Stomach smooth muscle (tissue), 2 donors: Measurements from ENCODE around the gene IL36B.

ENCODE experiments used
- H3K27ac ChIP-seq: one replicate; pipeline ENCODE4 v1.7.0; 2013; ENCODE audit warnings: mild to moderate bottlenecking, low read length, inconsistent platforms
- H3K27me3 ChIP-seq, 2 donors: one replicate each; pipeline ENCODE4 v1.7.0; 2013; ENCODE audit warnings: low read length in 2 of 2; ENCODE audit not compliant: insufficient read depth in 2 of 2, control insufficient read depth in 1 of 2
- H3K36me3 ChIP-seq, 2 donors: one replicate each; pipeline ENCODE4 v1.7.0; 2013; ENCODE audit warnings: low read length in 2 of 2; ENCODE audit not compliant: control insufficient read depth in 2 of 2, insufficient read depth in 2 of 2
- H3K4me1 ChIP-seq: one replicate; pipeline ENCODE4 v1.7.0; 2013; ENCODE audit warnings: low read length; ENCODE audit not compliant: control insufficient read depth, insufficient read depth
- H3K4me3 ChIP-seq, 2 donors: one replicate each; pipeline ENCODE4 v1.7.0; 2013; ENCODE audit warnings: low read length in 2 of 2
- H3K9ac ChIP-seq, 2 donors: one replicate each; pipeline ENCODE4 v1.7.0; 2013; ENCODE audit warnings: low read length in 2 of 2, mild to moderate bottlenecking in 1 of 2
- H3K9me3 ChIP-seq, 2 donors: one replicate each; pipeline ENCODE4 v1.7.0; 2013; ENCODE audit warnings: low read length in 2 of 2; ENCODE audit not compliant: control insufficient read depth in 2 of 2
- donor health status: healthy.
- donor health status: Pancreatic carcinoma.

Gene IL36B

DNA sequence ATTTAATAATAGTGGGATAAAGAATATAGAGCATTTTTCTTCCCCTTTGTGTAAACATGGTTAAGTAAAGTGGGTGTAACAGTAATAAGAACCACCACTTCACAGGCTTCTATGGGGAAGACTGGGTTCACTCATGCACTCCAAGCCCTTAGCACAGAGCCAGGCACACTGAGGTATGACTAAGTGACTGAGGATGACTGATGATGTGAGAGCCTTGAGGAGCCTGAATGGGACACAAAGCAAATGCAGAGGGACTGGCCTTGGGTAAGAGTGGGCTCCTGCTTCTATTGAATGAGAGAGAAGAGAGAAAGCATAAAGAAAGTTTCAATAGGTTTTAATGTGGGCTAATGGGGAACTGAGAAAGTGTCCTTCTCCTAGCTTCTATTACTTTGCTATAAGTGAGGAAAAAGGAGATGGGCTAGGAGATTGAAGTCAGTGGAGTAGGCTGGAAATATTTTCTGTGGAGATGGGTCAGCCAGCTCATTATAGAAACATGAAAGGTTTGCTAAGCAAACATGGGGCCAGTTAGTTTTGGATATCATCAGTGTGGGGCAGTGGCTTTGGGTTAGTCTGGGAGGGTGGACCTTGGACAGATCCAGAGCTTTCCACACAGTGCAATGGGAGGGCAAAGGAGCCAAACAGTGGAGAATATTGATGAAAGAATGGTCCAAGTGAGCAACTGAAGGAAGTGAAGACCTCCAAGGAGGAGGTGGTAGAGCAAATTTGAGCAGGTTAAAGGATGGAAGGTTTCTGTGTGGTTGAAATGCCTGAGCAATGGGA, 35.7 kb upstream of the IL36B start:
- Histone ChIP-seq H3K27ac (no peak overlapping the region), H3K4me3 (no peak overlapping the region), H3K9me3 (no peaks in the 10 kb centered on the region)

DNA sequence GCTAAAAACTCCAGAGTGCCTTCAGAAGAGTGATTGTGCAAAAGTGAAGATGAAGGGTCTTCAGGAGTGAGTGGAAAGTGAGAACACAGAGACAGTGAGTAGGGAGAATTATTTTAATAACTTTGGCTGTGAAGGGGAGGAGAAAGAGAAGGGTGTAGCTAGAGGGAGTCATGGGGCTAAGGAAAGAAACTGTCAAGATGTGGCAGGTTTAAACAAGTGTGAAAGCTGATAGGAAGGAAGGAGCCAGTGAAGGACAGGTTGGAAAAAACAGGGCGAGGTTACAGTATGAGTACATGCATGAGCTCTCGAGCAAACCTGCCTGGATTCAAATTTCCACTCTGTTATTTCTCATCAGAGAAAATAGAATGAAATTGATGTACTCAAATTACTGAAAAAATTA, 32.9 kb upstream of the IL36B start:
- Histone ChIP-seq H3K27ac (no peak overlapping the region), H3K4me3 (no peak overlapping the region), H3K36me3 (no peaks in the 10 kb centered on the region), H3K9ac (no peak overlapping the region), H3K27me3 (peaks cover 0 to 4% of the 10 kb centered on the region in 2 donors), H3K4me1 (no peaks in the 10 kb centered on the region), H3K9me3 (no peaks in the 10 kb centered on the region)

More for the DNA sequence above, 35.7 kb upstream of the IL36B start:
- Histone ChIP-seq H3K27me3 (no peaks in the 10 kb centered on the region), H3K36me3 (no peaks in the 10 kb centered on the region), H3K4me1 (no peaks in the 10 kb centered on the region), H3K9ac (no peak overlapping the region)

DNA sequence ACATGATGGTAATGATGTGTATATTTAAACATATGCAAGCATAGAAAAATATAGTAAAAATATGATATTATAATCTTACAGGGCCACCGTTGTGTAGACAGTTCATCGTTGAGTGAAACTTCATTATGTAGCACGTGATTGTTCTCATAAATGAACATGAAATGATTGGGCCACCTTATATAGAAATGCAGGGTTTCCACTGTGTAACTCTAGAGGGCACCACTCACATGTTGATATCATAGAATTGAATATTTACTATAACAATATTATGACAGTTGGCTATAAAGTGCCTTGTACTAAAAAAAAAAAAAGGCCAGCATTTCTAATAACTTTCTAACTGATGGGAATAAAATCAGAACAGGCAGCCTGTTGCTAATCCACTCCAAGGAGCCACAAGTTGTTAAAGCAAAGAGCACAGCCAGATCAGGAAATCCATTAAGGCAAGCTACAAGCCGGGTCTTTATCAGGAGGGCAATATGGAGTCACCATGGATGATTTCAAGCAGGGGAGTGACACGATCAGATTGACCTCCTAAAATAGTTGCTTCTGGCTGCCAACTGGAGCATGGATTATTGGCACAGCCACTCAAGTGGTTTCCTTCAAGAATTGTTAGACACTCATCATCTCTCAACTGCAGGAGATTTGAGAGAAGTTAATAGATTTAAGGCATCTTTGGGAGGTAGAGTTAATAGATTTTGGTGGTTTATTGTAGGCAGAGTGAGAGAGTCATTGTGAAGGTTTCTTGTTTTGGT, 31.8 kb upstream of the IL36B start:
- Histone ChIP-seq H3K9ac (no peak overlapping the region), H3K4me1 (no peaks in the 10 kb centered on the region), H3K27me3 (peaks cover 0 to 4% of the 10 kb centered on the region in 2 donors), H3K27ac (no peak overlapping the region), H3K36me3 (no peaks in the 10 kb centered on the region), H3K4me3 (no peak overlapping the region), H3K9me3 (no peaks in the 10 kb centered on the region)

DNA sequence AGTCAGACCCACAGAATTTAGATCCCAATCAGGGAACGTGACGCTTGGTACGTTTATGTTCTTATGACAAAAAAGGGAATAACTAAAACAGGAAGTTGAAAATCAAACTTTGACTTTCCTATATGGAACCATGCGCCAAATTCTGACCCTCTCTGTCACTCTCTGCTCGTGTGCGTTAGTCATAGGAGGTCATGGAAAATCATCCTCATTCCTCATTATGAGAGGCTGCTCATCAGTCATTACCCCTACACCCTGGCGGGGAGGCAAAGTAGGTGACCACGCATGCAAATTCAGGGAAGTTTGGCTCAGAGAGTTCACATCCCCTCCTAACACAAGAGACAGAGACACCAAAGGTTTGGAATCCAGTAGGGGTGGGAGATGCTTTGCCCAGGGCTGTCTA, 30.6 kb upstream of the IL36B start:
- H3K36me3 ChIP-seq = no peaks in the 10 kb centered on the region
- H3K27me3 ChIP-seq = peaks cover 0 to 4% of the 10 kb centered on the region in 2 donors
- H3K27ac ChIP-seq = no peak overlapping the region
- no peak overlapping the region for H3K9ac ChIP-seq
- H3K9me3 ChIP-seq = no peaks in the 10 kb centered on the region
- H3K4me3 ChIP-seq = no peak overlapping the region
- no peaks in the 10 kb centered on the region for H3K4me1 ChIP-seq

DNA sequence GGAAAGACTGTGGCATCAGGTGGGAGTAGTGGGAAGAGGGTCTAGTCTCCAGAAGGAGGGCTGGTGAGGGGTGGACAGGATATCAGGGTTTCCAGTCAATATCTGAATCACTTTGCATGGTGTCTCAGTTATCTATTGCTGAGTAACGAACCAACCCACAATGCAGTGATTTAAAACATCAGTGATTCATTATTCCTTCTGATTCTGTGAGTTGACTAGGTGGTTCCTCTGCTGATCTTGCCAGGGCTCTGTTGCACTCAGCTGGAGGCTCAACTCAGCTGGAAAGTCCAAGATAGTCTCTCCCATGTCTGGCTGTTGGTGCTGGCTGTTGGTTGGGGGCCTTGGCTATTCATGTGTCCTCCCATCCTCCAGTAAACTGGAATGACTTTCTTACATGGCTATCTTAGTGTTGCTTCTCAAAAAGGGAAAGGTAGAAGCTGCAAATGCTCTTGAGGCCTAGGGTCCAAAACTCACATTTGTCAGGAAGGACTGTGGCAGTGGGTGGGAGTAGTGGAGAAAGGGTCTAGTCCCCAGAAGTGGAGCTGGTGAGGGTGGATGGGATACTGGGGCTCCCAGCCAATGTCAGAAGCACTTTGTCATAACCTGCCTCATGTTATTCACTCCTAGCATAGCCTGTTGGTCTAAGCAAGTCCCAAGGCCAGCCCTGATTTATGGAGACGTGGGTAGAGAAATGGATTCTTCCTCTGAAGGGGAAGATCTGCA, 29.0 kb upstream of the IL36B start:
- Histone ChIP-seq H3K4me3 (no peak overlapping the region), H3K9ac (no peak overlapping the region), H3K27ac (no peak overlapping the region), H3K9me3 (no peaks in the 10 kb centered on the region), H3K4me1 (no peaks in the 10 kb centered on the region), H3K27me3 (peaks cover 0 to 4% of the 10 kb centered on the region in 2 donors), H3K36me3 (no peaks in the 10 kb centered on the region)

DNA sequence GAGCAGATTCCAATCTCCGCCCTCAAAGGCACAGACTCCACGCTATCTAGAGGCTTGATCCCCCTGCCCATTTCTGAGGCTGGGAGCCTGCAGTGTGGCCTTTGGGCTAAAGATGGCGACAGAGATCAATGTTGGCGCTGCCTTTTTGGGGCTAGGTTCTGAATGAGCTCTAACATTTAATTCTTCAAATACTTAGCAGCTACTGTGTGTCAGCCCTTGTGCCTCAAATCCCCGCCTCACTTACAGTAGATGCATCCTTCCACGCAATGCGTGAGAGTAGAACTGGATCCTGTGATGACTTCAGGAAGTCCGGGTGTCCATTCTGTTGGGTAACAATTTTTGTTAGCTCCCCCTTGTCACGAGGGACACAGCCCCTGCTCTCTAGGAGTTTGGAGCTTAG, 27.5 kb upstream of the IL36B start:
- Histone ChIP-seq H3K27ac (no peak overlapping the region), H3K36me3 (no peaks in the 10 kb centered on the region), H3K9ac (no peak overlapping the region)

DNA sequence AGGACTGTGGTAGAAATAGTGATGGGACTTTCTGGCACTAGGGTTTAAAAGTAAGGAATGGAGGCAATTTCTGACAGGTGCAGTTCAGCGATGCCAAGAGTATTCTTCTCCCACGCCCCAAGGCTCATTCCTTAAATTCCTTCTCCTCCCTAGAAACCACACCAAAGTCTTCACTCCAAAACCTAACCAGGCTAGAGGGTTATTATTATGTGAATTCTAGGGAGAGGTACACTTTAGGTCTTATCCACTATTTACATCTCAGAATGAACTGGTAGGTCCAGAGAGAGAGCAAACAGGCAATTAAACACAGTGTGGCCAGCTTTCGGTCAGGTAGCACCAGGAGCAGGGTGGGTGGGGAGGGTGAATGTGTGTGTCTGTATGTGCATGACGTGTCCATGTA, 26.5 kb upstream of the IL36B start:
- no peak overlapping the region for H3K9ac ChIP-seq
- no peak overlapping the region for H3K27ac ChIP-seq
- no peaks in the 10 kb centered on the region for H3K36me3 ChIP-seq
- peaks cover 0 to 4% of the 10 kb centered on the region in 2 donors for H3K27me3 ChIP-seq
- H3K4me3 ChIP-seq = no peak overlapping the region
- H3K4me1 ChIP-seq = no peaks in the 10 kb centered on the region
- no peaks in the 10 kb centered on the region for H3K9me3 ChIP-seq

More for the DNA sequence above, 27.5 kb upstream of the IL36B start:
- no peak overlapping the region for H3K4me3 ChIP-seq
- H3K9me3 ChIP-seq = no peaks in the 10 kb centered on the region
- no peaks in the 10 kb centered on the region for H3K4me1 ChIP-seq
- peaks cover 0 to 4% of the 10 kb centered on the region in 2 donors for H3K27me3 ChIP-seq

DNA sequence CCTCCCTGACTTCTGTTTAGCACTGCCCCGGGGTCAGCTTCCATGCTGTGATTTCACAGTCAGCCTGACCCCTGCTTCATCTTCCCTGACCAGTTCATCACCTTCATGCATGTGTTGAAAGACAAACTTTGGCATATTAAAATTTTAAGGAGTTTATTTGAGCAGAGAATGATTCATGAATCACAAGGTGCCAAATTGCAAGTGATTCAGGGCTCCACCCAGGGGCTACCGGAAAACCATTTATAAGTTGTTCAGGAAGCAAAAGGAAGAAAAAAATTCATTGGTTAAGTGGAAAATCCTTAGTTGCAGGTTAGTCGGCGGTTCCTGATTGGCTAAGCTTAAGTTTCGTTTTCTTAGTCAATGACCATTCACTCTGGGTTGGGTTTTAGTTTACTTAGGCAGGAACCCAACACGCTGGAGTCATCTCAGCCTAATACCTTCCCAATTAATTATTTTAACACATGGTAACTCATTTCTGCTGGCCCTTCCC, 25.7 kb upstream of the IL36B start:
- H3K9ac ChIP-seq = no peak overlapping the region
- H3K27me3 ChIP-seq = peaks cover 0 to 4% of the 10 kb centered on the region in 2 donors
- no peaks in the 10 kb centered on the region for H3K4me1 ChIP-seq
- H3K4me3 ChIP-seq = no peak overlapping the region
- H3K36me3 ChIP-seq = no peaks in the 10 kb centered on the region
- no peak overlapping the region for H3K27ac ChIP-seq
- no peaks in the 10 kb centered on the region for H3K9me3 ChIP-seq

DNA sequence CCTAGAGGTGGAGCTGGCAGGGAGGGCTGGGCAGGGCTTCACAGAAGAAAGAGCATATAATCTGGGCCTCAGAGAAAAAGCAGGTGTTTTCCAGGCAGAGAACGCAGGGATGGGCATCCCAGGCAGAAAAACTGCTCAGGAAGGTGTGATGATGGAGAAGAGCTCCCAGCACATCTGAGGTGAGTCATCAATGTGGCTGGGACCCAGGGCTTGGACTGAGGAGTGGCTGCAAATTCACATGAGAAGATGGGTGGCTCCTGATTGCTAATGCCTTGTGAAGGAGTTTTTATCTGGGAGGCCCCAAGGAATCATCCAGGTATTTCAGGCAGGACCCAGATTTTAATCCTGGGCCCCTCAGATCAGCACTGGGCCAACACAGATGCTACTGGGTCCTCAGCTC, 25.3 kb upstream of the IL36B start:
- Histone ChIP-seq H3K9me3 (no peaks in the 10 kb centered on the region), H3K4me1 (no peaks in the 10 kb centered on the region), H3K4me3 (no peak overlapping the region), H3K36me3 (no peaks in the 10 kb centered on the region), H3K9ac (no peak overlapping the region), H3K27ac (no peak overlapping the region), H3K27me3 (peaks cover 0 to 4% of the 10 kb centered on the region in 2 donors)

DNA sequence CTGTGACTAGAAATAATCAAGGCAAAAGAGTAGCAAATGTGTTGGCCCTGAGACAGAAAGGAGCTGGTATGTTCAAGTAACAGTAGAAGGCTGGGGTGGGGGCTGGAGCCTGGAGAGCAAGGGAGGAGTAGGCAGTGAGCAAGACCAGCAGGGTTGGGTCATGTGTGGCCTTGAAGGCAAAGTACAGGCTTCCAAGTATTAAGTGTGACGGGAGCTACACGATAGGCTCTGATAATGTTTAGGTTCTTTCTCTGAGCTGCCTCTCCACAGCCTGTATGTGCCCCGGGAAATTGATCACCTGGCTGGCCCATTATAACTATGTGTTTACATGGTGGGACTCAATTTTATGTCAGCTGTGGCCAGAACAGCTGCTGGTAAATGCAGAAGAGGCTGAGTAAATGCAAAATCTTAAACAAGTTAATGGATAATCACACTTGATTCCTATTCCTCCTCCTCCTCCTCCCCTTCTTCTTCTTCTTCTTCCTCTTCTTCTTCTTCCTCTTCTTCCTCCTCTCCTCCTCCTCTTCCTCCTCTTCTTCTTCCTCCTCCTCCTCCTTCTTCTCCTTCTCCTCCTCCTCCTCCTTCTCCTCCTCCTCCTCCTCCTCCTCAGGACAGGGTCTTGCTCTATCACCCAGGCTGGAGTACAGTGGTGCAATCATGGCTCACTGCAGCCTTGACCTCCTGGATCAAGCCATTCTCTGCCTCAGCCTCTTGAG, 24.4 kb upstream of the IL36B start:
- Histone ChIP-seq H3K4me1 (no peaks in the 10 kb centered on the region), H3K9me3 (no peaks in the 10 kb centered on the region), H3K27ac (no peak overlapping the region), H3K27me3 (peaks cover 0 to 4% of the 10 kb centered on the region in 2 donors), H3K4me3 (no peak overlapping the region), H3K9ac (no peak overlapping the region), H3K36me3 (no peaks in the 10 kb centered on the region)
